ENCODE data around the gene TMEM250. TPM values are rescaled to one million over a fixed set of nuclear protein-coding genes. Genes with fewer than 3 reads are reported as not detected.
A peak's percentile ranks its signal among the peaks of the same experiment; 100 is the strongest.

Gene TMEM250
- total RNA-seq, 1 experiment from 2014 or later: 34.0 TPM

GRCh38 chr9:136090768-136091581 is 27.7 kb downstream of the TMEM250 start:
- peak overlapping the region; percentile 2 to 30 for H3K4me3 ChIP-seq (ENCODE audit: low read depth in 2 of 2, low read length in 2 of 2)
- no peaks in the 10 kb centered on the region for H3K9me3 ChIP-seq (ENCODE audit: control insufficient read depth, insufficient read depth, low read depth, low read length)

DNA sequence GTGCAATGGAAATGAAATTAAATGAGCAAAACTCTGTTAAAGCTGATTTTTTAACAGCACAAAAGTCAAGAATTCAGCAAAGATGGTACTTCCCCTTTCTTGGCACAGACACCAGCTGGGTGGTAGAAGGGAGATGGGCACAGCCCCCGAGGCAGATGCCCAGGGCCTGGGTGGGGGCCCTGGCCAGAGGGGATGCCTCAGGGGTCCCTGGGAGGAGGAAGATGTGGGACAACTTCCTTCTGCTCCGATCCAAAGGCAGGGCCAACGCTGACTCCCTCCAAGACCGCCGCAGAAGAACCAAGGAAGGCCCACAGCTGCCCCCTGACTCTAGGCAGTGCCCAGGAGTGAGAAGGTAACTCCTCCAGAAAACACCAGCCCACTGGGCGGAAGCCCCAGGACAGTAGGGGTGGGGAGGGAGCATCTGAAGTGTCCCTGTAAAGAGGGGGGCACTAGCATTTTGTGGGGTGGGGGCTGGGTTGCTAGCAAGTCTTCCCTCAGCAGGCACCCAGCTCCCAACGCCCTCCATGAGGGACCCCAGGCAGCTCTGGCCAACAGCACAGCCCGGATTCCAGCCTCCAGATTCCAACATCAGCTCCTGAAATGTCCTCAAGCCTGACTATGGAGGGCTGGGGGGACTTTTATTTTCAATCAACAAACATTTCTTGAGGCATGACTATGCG is 28.5 kb downstream of the TMEM250 start:
- Histone ChIP-seq H3K4me1 (ENCODE audit: control insufficient read depth, insufficient read depth, low read length) (peaks cover 67% of the 10 kb centered on the region), H3K4me3 (ENCODE audit: low read depth in 2 of 2, low read length in 2 of 2) (no peak overlapping the region), H3K36me3 (ENCODE audit: control insufficient read depth, insufficient read depth, low read length) (no peaks in the 10 kb centered on the region), H3K9me3 (ENCODE audit: control insufficient read depth, insufficient read depth, low read depth, low read length) (no peaks in the 10 kb centered on the region), H3K27me3 (ENCODE audit: control insufficient read depth, insufficient read depth, low read length) (no peaks in the 10 kb centered on the region), H3K27ac (ENCODE audit: low read length) (peak overlapping the region; percentile 88)
- in situ Hi-C loops (cut with HindIII; ENCODE audit: low pct_unique_long_range_greater_than_20kb, low sequenced_read_pairs): no loop called here
- CTCF ChIA-PET: no interaction called here
- POLR2A ChIA-PET: interaction anchor here (0.7 kb wide), 1 partner anchor 98 kb away, joined by 3 read pairs; no protein-coding TSS in a partner anchor
- TF ChIP-seq, protein P1, sequence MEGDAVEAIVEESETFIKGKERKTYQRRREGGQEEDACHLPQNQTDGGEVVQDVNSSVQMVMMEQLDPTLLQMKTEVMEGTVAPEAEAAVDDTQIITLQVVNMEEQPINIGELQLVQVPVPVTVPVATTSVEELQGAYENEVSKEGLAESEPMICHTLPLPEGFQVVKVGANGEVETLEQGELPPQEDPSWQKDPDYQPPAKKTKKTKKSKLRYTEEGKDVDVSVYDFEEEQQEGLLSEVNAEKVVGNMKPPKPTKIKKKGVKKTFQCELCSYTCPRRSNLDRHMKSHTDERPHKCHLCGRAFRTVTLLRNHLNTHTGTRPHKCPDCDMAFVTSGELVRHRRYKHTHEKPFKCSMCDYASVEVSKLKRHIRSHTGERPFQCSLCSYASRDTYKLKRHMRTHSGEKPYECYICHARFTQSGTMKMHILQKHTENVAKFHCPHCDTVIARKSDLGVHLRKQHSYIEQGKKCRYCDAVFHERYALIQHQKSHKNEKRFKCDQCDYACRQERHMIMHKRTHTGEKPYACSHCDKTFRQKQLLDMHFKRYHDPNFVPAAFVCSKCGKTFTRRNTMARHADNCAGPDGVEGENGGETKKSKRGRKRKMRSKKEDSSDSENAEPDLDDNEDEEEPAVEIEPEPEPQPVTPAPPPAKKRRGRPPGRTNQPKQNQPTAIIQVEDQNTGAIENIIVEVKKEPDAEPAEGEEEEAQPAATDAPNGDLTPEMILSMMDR (IDR thresholded peaks at IDR 0.05): no peak
- no peak for TF ChIP-seq TCF7L2 (IDR thresholded peaks at IDR 0.05; ENCODE audit: low read depth, low read length)
- TF ChIP-seq, protein P2, sequence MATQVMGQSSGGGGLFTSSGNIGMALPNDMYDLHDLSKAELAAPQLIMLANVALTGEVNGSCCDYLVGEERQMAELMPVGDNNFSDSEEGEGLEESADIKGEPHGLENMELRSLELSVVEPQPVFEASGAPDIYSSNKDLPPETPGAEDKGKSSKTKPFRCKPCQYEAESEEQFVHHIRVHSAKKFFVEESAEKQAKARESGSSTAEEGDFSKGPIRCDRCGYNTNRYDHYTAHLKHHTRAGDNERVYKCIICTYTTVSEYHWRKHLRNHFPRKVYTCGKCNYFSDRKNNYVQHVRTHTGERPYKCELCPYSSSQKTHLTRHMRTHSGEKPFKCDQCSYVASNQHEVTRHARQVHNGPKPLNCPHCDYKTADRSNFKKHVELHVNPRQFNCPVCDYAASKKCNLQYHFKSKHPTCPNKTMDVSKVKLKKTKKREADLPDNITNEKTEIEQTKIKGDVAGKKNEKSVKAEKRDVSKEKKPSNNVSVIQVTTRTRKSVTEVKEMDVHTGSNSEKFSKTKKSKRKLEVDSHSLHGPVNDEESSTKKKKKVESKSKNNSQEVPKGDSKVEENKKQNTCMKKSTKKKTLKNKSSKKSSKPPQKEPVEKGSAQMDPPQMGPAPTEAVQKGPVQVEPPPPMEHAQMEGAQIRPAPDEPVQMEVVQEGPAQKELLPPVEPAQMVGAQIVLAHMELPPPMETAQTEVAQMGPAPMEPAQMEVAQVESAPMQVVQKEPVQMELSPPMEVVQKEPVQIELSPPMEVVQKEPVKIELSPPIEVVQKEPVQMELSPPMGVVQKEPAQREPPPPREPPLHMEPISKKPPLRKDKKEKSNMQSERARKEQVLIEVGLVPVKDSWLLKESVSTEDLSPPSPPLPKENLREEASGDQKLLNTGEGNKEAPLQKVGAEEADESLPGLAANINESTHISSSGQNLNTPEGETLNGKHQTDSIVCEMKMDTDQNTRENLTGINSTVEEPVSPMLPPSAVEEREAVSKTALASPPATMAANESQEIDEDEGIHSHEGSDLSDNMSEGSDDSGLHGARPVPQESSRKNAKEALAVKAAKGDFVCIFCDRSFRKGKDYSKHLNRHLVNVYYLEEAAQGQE (IDR thresholded peaks at IDR 0.05; ENCODE audit: insufficient read depth in 1 of 2, low read depth in 2 of 2, low read length in 1 of 2): no peak
- intact Hi-C loops (cut with micrococcal nuclease; ENCODE audit: unreplicated experiment): no loop called here
- DNase-seq (ENCODE audit: low read depth, low spot score) (no peak), ATAC-seq (no peak)
- BruUV-seq (replicated peaks): no TSS peak

More at GRCh38 chr9:136090768-136091581, 27.7 kb downstream of the TMEM250 start:
- ATAC-seq: peak; percentile 48
- intact Hi-C loops (cut with micrococcal nuclease; ENCODE audit: unreplicated experiment): no loop called here
- in situ Hi-C loops (cut with HindIII; ENCODE audit: low pct_unique_long_range_greater_than_20kb, low sequenced_read_pairs): no loop called here
- DNase-seq (ENCODE audit: low read depth, low spot score): no peak
- Histone ChIP-seq H3K36me3 (ENCODE audit: control insufficient read depth, insufficient read depth, low read length) (no peaks in the 10 kb centered on the region), H3K27me3 (ENCODE audit: control insufficient read depth, insufficient read depth, low read length) (no peaks in the 10 kb centered on the region), H3K27ac (ENCODE audit: low read length) (peak overlapping the region; percentile 88), H3K4me1 (ENCODE audit: control insufficient read depth, insufficient read depth, low read length) (peaks cover 65% of the 10 kb centered on the region)
- no TSS peak for BruUV-seq (replicated peaks)
- TF ChIP-seq TCF7L2 (IDR thresholded peaks at IDR 0.05; ENCODE audit: low read depth, low read length) (no peak), SIN3A (IDR thresholded peaks at IDR 0.05; ENCODE audit: borderline replicate concordance, insufficient read depth, low read depth, low read length) (no peak), POLR2AphosphoS5 (IDR thresholded peaks at IDR 0.05; ENCODE audit: low read depth, low read length) (no peak)
- TF ChIP-seq, protein P2 (IDR thresholded peaks at IDR 0.05; ENCODE audit: insufficient read depth in 1 of 2, low read depth in 2 of 2, low read length in 1 of 2): no peak
- TF ChIP-seq, protein P1 (IDR thresholded peaks at IDR 0.05): no peak
- CTCF ChIA-PET: no interaction called here
- POLR2A ChIA-PET: interaction anchor here (0.7 kb wide), 1 partner anchor 39 kb away, joined by 12 read pairs; no protein-coding TSS in a partner anchor

All from Panc1 (cell line).